GM18868 (cell line): Measurements from ENCODE around the gene EIF4ENIF1.
"Not testable (repeated sequence)": the region's sequence is repeated elsewhere in the genome, so short reads cannot be mapped to it uniquely, and the experiment has no call there.

Source experiments
- ATAC-seq: cut with Tn5 transposase; IDR thresholded peaks from one replicate; pipeline ENCODE4 v1.9.1; 2021; ENCODE audit warnings: mild to moderate bottlenecking, moderate library complexity; ENCODE audit not compliant: unreplicated experiment

EIF4ENIF1 gene

DNA sequence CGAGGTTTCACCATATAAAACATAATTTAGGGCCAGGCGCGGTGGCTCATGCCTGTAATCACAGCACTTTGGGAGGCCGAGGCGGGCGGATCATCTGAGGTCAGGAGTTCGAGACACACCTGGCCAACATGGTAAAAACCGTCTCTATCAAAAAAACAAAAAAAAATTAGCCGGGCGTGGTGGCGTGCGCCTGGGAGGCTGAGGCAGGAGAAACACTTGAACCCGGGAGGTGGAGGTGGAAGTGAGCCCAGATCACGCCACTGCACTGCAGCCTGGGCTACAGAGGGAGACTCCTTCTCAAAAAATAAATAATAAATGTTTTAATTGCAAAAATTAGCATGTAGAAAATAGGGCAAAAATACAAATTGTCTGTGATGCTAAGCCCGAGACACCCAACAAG lies 5.7 kb upstream of the EIF4ENIF1 start:
- no peak for ATAC-seq

DNA sequence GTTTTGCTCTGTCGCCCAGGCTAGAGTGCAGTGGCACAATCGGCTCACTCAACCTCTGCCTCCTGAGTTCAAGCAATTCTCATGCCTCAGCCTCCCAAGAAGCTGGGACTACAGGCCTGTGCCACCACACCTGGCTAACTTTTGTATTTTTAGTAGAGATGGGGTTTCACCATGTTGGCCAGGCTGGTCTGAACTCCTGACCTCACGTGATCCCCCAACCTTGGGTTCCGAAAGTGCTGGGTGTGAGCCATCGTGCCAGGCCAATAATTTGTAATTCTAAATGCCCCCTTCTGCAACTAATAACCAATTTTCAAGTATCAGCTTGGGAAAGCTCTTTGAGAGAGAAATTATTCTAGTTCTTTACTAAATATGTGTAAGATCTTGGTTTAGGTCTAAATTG lies 3.7 kb upstream of the EIF4ENIF1 start:
- not testable (repeated sequence) for ATAC-seq

DNA sequence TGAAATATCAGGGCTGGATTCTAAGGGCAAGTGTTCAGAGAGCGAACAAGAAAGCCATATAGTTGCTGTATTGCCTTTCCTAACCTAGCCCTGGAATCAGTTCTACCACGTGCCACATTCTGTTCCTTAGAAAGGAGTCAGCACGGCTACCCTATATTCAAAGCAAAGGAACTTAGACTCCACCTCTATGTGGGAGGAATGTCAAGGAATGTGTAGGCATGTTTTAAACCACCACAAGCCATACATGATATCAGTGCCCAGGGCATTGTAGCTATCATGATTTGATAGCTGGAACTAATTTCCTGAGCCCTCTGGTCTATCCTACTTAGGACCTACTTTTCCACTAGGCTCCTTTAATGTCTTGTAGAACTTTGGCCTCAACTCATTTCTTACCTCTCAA lies 2.5 kb upstream of the EIF4ENIF1 start:
- no peak for ATAC-seq

DNA sequence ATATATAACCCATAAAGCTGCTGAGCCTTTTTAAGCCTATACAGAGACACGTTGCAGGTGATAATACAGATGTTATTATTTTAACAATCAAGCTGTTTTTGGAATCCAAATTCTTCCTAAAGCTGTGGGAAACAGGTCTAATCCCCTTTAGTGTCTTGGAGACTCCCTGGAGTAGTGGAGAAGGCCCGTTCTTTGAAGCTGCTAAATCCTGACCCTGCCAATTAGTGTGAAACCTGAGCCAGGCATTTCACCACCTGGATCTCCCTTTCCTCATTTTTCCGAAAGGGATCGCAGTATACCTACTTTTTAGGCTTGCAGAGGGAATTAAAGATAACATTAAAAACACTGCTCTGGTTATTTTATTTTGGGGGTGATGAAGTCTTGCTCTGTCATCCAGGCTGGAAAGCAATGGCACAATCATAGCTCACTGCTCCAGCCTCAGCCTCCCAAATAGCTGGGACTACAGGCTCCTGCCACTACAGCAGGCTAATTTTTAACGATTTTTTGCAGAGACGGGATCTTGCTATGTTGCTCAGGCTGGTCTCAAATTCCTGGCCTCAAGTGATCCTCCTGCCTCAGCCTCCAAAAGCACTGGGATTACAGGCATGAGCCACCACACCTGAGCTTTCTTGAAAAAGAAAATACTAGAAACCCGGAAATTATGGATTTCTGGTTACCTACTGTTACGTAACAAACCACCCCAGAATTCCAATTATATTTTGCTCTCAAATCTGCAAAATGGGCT lies 1.7 kb upstream of the EIF4ENIF1 start:
- ATAC-seq: no peak

DNA sequence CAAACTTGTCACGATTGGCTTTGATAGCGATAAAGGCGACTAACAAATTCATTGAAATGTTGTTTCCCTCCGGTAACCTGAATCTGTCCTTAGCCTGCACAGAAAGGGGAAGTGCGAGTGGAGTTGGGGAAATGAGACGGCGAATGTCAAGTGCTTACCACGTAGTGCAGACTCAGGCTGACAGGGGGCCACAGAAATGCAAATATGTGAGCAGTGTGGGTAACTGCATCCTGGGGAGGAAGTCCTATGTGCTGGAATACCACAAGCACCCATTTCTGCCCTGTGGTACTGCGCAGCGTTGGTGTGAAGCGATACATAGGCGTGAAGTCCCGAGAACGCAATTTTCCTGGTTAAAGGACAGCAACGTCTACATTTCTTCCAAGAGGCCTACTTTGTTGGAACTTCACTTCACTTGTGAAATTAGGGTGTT lies 869 bp upstream of the EIF4ENIF1 start:
- peak; percentile 60 for ATAC-seq

DNA sequence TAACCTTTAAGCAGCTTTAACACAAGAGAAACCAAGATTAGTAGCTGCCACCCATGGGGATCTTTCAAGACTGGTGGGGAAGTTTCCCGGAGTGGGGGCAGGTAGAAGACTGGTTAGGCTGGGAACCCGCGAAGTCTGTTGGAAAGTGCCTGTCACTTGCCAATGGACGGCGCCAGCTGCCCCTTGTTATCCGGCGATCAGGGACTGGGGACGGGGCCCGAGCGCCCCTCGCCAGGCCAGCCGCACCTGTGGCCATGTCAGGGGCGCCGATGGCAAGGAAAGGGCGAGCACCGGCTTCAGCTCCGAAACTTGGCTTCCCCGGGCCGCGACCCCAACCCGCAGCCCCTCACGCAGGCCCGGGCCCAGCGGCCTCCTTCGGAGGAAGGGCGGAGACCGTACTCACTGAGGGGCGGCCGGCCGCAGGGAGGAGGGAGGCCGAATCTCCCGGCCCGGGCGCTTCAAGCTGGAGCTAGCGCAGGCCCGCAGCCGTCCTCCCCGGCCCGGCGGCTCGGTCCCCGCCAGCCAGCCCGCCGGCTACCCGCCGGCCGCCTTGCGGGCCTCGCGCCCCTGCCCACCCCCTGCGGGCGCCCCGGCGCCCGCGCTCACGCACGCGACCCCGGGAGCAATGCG lies 539 bp downstream of the EIF4ENIF1 start:
- peak; percentile 18 for ATAC-seq

DNA sequence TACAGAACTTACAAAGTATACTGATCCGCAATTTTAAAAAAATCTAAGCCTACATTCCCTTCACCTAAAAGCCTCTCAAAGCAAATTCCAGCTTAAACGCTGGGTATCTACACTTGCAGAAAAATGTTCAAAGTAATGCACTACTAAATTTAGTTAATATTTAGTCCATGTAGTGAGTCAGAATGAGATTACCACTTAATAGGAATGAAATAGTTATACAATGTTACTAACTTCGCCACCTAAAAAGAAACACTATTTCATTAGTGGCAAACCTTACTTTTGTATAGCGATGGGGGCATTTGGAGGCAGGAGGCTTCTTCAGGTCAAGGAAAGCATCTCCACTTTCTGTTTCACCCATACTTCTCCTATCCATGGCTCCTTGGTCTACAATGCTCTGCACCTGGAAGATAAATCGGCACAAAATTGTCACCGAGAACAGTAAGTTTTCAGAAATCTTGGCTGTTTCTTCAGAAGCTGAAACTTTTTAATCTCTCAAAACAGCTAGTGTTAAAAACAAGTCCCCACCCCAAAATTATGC lies 1.2 kb downstream of the EIF4ENIF1 start:
- no peak for ATAC-seq

DNA sequence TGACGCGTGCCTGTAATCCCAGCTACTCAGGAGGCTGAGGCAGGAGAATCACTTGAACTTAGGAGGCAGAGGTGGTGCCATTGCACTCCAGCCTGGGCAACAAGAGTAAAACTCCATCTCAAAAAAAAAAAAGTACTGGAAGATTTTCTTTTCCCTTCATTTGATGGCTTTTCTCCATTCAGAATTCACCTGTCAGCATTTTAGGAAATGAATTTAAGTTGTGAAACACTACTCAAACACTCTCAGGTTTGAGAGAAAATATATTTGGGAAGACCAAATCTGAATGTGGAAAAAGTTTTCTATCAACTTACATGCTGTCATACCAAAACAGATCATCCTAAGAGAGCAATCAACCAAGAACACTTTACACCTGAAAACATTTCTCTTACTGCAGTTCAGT lies 2.7 kb downstream of the EIF4ENIF1 start:
- no peak for ATAC-seq

DNA sequence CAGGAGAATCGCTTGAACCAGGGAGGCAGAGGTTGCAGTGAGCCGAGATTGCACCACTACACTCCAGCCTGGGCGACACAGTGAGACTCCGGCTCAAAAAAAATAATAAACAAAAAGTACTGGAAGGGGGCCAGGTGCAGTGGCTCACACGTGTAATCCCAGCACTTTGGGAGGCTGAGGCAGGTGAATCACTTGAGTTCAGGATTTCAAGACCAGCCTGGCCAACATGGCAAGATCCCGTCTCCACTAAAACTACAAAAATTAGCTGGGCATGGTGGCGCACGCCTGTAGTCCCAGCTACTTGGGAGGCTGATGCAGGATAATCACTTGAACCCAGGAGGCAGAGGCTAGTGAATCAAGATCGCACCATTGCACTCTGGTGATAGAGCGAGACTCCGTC lies 3.3 kb downstream of the EIF4ENIF1 start:
- not testable (repeated sequence) for ATAC-seq

DNA sequence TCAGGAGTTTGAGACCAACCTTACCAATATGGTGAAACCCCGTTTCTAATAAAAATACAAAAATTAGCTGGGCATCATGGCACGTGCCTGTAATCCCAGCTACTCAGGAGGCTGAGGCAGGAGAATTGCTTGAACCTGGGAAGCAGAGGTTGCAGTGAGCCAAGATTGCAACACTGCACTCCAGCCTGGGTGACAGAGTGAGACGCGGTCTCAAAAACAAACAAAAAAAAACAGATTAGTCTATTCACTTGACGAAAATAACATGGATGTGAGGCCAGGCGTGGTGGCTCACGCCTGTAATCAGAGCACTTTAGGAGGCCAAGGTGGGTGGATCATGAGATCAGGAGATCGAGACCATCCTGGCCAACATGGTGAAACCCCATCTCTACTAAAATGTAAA lies 7.2 kb downstream of the EIF4ENIF1 start:
- not testable (repeated sequence) for ATAC-seq

DNA sequence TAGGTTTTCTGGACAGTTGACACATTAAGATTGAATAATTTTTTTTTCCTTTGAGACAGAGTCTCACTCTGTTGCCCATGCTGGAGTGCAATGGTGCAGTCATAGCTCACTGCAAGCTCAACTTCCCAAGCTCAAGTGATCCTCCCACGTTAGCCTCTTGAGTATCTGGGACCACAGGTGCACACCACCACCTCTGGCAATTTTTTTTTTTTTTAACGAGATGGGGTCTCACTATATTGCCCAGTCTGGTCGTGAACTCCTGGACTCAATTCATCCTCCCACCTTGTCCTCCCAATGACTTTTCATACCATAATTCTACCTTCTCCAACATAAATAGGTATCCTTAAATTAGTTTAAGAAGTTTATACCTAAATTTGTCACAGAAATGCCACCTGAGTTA lies 8.5 kb downstream of the EIF4ENIF1 start:
- ATAC-seq: no peak

DNA sequence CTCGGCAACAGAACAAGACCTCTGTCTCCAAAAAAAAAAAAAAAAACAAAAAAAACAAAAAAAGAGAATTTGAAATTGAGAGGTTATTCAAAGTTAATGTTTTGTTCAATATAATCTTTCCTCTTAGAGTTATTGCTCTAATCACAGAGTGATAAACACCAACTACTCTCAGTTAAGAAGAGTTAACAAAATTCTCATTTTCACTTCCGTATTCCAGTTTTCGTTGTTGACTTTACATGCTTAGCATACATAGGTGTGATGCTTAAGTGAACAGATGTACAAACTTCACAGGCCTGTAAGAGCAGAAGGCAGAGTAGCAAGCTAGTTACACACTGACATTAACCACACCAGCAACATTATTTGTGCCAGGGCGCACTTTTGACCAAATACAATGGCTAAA lies 12.3 kb downstream of the EIF4ENIF1 start:
- peak; percentile 78 for ATAC-seq

DNA sequence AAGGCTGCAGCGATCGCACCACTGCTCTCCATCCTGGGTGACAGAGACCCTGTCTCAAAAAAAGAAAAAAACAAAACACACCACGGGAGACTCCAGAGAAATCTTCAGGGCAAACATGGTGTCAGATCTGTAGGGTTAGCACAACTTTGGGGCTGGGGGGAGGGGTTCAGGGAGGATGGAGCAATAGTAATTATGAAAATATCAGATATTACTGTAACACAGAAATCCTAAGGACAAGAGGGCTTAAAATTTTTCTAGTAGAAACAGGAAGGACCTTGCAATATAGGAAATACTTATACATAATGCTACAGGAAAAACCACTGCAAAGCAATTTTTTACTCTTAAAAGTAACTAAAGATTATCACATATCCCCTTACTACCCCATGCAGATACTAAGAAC lies 13.8 kb downstream of the EIF4ENIF1 start:
- ATAC-seq: no peak

DNA sequence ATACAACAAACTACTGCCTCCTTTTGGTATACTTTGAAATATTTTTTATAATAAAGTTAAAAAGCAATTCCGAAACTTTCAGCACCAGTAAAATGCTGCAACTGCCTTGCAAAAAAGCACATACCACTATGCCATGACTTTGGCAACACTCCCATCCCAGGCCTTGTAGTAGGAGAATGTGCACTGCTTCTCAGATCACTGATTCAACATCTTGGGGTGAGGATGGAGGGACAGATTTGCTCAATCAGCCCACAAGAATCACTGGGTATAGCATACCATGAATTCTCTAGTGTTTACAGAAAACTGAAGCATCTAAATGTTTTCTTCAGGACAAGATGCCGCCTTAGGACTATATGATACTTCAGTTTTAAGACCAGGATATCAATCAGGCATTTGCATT lies 14.9 kb downstream of the EIF4ENIF1 start:
- ATAC-seq: no peak

DNA sequence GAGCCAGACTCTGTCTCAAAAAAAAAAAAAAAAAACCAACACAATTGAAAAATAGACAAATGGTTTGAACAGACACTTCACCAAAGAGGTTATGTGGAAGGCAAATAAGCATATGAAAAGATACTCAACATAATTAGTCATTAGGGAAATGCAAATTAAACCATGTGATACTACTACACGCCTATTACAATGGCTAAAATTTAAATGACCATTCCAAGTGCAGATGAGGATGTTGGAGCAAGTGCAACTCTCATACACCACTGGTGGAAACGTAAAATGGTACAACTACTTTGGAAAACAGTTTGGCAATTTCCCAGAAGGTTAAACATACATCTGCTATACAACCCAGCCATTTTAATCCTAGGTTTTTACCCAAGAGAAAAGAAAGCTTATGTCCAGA lies 24.3 kb downstream of the EIF4ENIF1 start:
- no peak for ATAC-seq

DNA sequence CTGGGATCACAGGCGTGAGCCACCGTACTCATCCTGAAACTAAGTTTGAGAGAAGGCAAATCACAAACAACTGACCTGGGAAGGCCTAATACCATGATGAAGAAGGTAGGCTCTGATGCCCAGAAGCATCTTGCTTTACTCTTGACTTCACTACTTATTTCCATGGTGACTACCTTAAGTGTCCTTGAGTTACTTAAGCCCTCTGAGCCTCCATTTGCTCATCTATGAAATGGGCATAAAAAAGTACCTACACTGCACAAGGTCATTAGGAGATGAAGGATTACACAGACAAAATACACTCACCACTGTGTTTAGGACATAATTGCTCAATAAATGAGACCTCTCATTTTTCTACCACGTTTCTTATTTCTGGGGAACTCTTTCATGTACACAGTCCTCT lies 27.9 kb downstream of the EIF4ENIF1 start:
- ATAC-seq: no peak

DNA sequence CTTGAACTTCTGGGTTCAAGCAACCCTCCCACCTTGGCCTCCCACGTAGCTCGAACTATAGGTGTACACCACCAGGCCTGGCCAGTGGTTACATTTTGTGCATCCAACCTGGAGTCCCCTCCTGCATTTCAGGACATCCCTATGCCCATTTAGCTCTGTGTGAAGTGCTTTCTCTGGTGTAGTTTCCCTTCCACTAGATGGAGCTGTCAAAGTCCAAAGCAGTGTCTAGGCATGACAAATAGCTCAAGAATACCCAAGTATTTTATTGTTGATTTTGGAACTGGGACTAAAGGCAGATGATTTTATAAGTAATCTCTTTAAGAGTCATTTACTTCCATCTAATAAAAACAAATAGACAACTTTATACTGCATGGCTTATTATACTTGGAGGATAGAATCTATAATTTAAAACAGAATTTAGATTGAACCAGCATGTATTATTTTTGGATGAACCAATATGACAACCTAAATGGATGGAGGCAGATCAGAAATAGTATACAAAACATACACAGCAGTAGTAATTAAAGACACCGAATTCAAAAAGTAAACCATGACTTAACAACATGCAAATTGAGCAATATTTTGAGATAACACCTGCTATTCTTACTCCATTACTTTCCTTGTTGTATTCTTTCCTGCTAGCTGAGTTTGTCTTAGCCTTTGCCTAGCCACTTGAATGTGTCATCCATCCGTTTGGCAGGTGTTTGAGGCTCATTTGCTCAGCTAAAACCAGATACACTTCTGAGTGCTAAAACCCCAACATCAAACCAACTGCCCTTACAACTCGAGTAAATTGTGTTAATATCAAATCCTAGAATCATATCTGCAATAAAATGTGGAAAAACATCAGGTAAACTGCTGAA lies 37.7 kb downstream of the EIF4ENIF1 start:
- no peak for ATAC-seq

DNA sequence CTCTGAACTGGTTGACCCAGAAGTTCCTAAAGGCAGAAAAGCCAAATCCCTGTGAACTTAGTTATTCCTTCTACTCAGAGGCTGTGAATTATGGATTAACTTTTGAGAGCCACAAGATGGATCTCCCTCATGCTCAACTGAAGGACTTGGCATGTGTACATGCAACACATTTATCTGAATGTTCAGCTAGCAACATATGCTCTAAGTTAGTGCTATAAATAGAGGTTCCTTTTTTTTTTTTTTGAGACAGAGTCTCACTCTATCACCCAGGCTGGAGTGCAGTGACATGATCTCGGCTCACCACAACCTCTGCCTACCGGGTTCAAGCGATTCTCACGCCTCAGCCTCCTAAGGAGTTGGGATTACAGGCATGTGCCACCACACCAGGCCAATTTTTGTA lies 40.1 kb downstream of the EIF4ENIF1 start:
- no peak for ATAC-seq

DNA sequence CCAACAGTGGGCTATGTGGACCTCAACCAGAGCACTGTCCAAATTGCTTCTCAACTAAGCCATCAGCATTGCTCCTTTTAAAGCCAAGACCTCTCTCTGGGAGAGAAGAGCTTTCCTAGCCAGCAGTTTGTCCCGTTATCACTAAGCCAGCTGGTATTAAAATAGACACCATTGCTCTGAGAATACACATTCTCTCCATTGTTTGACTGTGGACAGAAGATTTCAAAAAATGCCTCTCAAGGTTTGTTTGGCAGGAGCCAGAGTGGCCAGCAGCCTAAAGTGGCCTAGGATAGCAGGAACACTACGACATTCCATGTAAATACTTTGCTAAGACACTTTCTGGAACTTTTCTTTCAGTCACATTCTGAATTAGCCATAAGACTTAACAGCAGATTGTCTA lies 41.3 kb downstream of the EIF4ENIF1 start:
- no peak for ATAC-seq

DNA sequence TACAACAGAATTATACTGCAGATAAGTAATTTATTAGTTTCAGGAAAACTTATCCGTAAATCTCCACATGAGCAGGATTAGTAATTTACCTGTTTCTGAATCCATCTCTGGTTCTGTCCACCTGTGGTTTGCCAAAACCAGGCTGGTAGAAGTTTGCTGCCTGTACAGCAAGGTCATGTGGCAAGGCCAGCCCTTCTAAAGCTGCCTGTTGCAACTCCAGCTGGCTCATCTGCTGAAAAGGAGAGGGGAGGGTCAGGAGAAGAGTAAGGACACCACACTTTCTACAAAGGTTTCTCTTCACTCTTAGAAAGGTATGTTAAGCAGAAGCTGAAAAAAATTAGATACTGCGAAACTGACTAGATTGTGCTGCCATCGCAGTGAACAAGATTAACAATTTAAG lies 42.3 kb downstream of the EIF4ENIF1 start:
- no peak for ATAC-seq

DNA sequence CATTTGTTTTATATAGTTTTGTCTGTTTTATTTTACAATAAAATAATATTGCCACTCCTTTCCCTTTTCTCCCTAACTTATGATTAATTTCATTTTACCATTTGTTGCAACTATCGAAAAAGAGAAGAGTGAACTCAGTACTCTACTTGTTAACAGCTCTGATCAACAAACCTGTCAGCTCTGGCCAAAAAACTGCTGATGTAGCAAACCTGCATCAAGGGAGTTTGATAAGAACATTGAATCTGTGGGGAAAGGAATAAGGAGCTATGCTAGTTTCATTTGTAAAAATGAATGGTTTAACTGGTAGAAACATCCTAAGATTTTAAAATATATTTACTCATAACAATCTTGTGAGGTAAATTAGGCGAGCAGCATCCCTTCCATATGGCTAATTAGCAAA lies 42.9 kb downstream of the EIF4ENIF1 start:
- no peak for ATAC-seq

DNA sequence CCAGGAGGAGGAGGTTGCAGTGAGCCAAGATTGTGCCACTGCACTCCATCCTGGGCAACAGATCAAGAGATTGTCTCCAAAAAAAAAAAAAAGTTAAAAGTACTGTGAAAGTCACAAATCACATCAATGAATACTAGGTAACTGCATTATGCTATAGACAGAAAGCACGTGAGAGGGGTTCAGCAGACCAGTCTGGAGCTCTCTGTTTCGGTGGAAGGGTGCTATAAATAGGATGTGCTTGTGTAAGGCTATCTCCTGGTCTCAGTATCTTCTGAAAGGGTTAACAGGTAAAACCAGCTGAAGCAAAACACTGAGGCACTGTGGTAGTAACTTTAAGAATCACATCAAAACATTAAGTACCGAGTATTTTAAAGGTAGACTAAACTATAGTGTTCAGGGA lies 43.4 kb downstream of the EIF4ENIF1 start:
- ATAC-seq: no peak
